Neural cell (in vitro differentiated cells): ENCODE results near the gene MLLT1. TPM values are rescaled to one million over a fixed set of nuclear protein-coding genes. Genes with fewer than 3 reads are reported as not detected.

Experiments used
- H2AFZ ChIP-seq: fragments of 200-600, 300-800 bp; sonication (generic), shearing (Covaris generic); 2 replicates; pipeline ENCODE4 v1.6.0; 2014; ENCODE audit warnings: low read depth, mild to moderate bottlenecking, antibody characterized with exemption, low read length, moderate library complexity
- H3F3A ChIP-seq: fragments of 200-600 bp; shearing (Covaris generic); 2 replicates; pipeline ENCODE4 v1.6.1; 2016; ENCODE audit warnings: mild to moderate bottlenecking, moderate library complexity, mixed read lengths, antibody characterized with exemption, low read length; ENCODE audit not compliant: insufficient read depth, poor library complexity, severe bottlenecking
- H3K27ac ChIP-seq: fragments of 200-600, 300-800 bp; sonication (generic), shearing (Covaris generic); 2 replicates; pipeline ENCODE4 v1.5.1; 2014; ENCODE audit warnings: mild to moderate bottlenecking, low read length, moderate library complexity
- H3K27me3 ChIP-seq: fragments of 300-800, 200-600 bp; sonication (generic), shearing (Covaris generic); 2 replicates; pipeline ENCODE4 v1.6.0; 2014; ENCODE audit warnings: mild to moderate bottlenecking, low read depth, low read length, moderate library complexity; ENCODE audit not compliant: insufficient read depth
- H3K36me3 ChIP-seq: fragments of 300-800, 200-600 bp; sonication (generic), shearing (Covaris generic); 2 replicates; pipeline ENCODE4 v1.5.1; 2014; ENCODE audit warnings: mild to moderate bottlenecking, antibody characterized with exemption, low read length, moderate library complexity; ENCODE audit not compliant: insufficient read depth
- H3K4me2 ChIP-seq: fragments of 300-800, 200-600 bp; sonication (generic), shearing (Covaris generic); 2 replicates; pipeline ENCODE4 v1.6.0; 2014; ENCODE audit warnings: mild to moderate bottlenecking, low read length
- H3K4me3 ChIP-seq: fragments of 300-800, 200-600 bp; sonication (generic), shearing (Covaris generic); 2 replicates; pipeline ENCODE4 v1.5.1; 2014; ENCODE audit warnings: mild to moderate bottlenecking, low read length, moderate library complexity
- H3K79me2 ChIP-seq: fragments of 200-600 bp; shearing (Covaris generic); replicated peaks from 2 replicates; pipeline ENCODE4 v1.6.0; 2014; ENCODE audit warnings: mild to moderate bottlenecking, low read length, moderate library complexity; ENCODE audit not compliant: insufficient read depth
- H3K9ac ChIP-seq: fragments of 300-800, 200-600 bp; sonication (generic), shearing (Covaris generic); 2 replicates; pipeline ENCODE4 v1.6.1; 2016; ENCODE audit warnings: mild to moderate bottlenecking, low read length, mixed read lengths
- H3K9me2 ChIP-seq: fragments of 200-600 bp; shearing (Covaris generic); 2 replicates; pipeline ENCODE4 v1.6.1; 2016; ENCODE audit warnings: mild to moderate bottlenecking, low read length, mixed read lengths; ENCODE audit not compliant: insufficient read depth
- H3K9me3 ChIP-seq: fragments of 200-600, 300-800 bp; sonication (generic), shearing (Covaris generic); 2 replicates; pipeline ENCODE4 v1.6.1; 2016; ENCODE audit warnings: mild to moderate bottlenecking, mixed run types, low read length, moderate library complexity, mixed read lengths
- H4K20me1 ChIP-seq: fragments of 200-600 bp; shearing (Covaris generic); 2 replicates; pipeline ENCODE4 v1.6.1; 2016; ENCODE audit warnings: mild to moderate bottlenecking, mixed run types; ENCODE audit not compliant: insufficient read depth
- EP300 ChIP-seq: fragments of 450-650 bp; conservative IDR thresholded peaks from 2 replicates; pipeline ENCODE4 v1.6.1; 2014; ENCODE audit warnings: antibody characterized with exemption, mild to moderate bottlenecking, moderate library complexity; ENCODE audit not compliant: poor library complexity, severe bottlenecking
- EZH2 ChIP-seq: fragments of 200-600, 300-800 bp; shearing (Covaris generic), sonication (generic); IDR thresholded peaks from 2 replicates; pipeline ENCODE4 v1.6.1; 2014; ENCODE audit warnings: antibody characterized with exemption, low read length, borderline replicate concordance, mild to moderate bottlenecking; ENCODE audit not compliant: insufficient read depth, poor library complexity, severe bottlenecking
- MXI1 ChIP-seq: fragments of 450-650 bp; conservative IDR thresholded peaks from 2 replicates; pipeline ENCODE4 v1.6.1; 2014; ENCODE audit warnings: antibody characterized with exemption, mild to moderate bottlenecking; ENCODE audit not compliant: poor library complexity, severe bottlenecking
- POLR2AphosphoS5 ChIP-seq: IDR thresholded peaks from 2 replicates; pipeline ENCODE4 v1.6.1; 2012
- RAD21 ChIP-seq: fragments of 450-650 bp; conservative IDR thresholded peaks from 2 replicates; pipeline ENCODE4 v1.6.1; 2014; ENCODE audit warnings: antibody characterized with exemption, mild to moderate bottlenecking, moderate library complexity
- REST ChIP-seq: IDR thresholded peaks from 2 replicates; pipeline ENCODE4 v1.6.1; 2012; ENCODE audit warnings: borderline replicate concordance
- SMC3 ChIP-seq: fragments of 450-650 bp; conservative IDR thresholded peaks from 2 replicates; pipeline ENCODE4 v1.6.1; 2014; ENCODE audit warnings: antibody characterized with exemption, mild to moderate bottlenecking, moderate library complexity; ENCODE audit not compliant: poor library complexity
- TAF1 ChIP-seq: IDR thresholded peaks from 2 replicates; pipeline ENCODE4 v1.6.1; 2012; ENCODE audit warnings: low read depth
- polyA plus RNA-seq: library from polyadenylated mRNA; depleted of rRNA; stranded (reverse); fragments of >200 nt; gene quantifications from 2 replicates; pipeline ENCODE4 v1.2.3, GENCODE V29; 2014
- TF ChIP-seq, protein P1 (sequence below): fragments of 450-650 bp; IDR thresholded peaks from 2 replicates; pipeline ENCODE4 v1.5.1; 2014; ENCODE audit warnings: antibody characterized with exemption, mild to moderate bottlenecking, moderate library complexity; ENCODE audit not compliant: poor library complexity, severe bottlenecking

Gene MLLT1
- polyA plus RNA-seq, 1 donor from 2014 or later = 34.0 TPM

DNA sequence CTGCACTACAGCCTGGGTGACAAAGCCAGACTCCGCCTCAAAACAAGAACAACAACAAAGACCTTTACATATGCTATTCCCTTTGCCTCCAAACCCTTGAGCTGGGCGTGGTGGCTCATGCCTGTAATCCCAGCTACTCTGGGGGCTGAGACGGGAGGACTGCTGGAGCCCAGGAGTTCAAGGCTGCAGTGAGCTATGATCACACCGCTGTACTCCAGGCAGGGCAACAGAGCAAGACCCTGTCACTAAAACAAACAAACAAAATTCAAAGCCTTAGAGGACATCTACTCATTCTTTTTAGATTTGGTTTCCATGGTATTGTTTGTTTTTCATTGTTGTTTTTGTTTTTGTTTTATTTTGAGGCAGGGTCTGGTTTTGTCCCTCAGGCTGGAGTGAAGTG lies 45.8 kb upstream of the MLLT1 start:
- Histone ChIP-seq H3K9me3 (no peaks in the 10 kb centered on the region), H3F3A (no peaks in the 10 kb centered on the region), H3K36me3 (no peaks in the 10 kb centered on the region), H3K9ac (no peak overlapping the region), H3K4me2 (no peak overlapping the region), H3K9me2 (no peaks in the 10 kb centered on the region), H3K27ac (no peak overlapping the region), H2AFZ (no peak overlapping the region), H3K4me3 (no peak overlapping the region), H3K79me2 (no peaks in the 10 kb centered on the region), H4K20me1 (no peaks in the 10 kb centered on the region), H3K27me3 (no peaks in the 10 kb centered on the region)
- TF ChIP-seq MXI1 = no peak
- TF ChIP-seq POLR2AphosphoS5 = no peak
- TF ChIP-seq EP300 = no peak
- no peak for TF ChIP-seq SMC3
- no peak for TF ChIP-seq REST

DNA sequence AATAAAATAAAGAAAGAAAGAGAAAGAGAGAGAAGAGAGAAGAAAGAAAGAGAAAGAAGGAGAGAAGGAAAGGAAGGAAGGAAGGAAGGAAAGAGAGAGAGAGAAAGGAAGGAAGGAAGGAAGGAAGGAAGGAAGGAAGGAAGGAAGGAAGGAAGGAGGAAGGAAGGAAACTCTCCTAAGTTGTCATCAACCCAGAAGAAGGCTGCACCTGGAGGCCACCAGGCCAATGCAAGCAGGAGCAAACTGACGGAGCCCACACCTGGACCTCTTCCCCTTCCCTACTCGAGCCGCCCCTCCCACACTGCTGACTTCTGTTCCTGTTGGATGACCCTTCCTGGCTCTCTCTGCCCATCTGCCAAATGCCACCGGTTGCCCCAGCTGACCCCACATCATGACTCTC lies 45.0 kb upstream of the MLLT1 start:
- Histone ChIP-seq H3K36me3 (no peaks in the 10 kb centered on the region), H3K27ac (no peak overlapping the region), H4K20me1 (no peaks in the 10 kb centered on the region), H3K9me3 (no peaks in the 10 kb centered on the region), H3F3A (no peaks in the 10 kb centered on the region), H3K4me2 (no peak overlapping the region), H3K9me2 (no peaks in the 10 kb centered on the region), H3K9ac (no peak overlapping the region), H2AFZ (no peak overlapping the region), H3K4me3 (no peak overlapping the region), H3K27me3 (no peaks in the 10 kb centered on the region), H3K79me2 (no peaks in the 10 kb centered on the region)
- TF ChIP-seq TAF1 (no peak), MXI1 (no peak), SMC3 (no peak)

GRCh38 chr19:6322284-6322683 lies 42.5 kb upstream of the MLLT1 start:
- Histone ChIP-seq H3K27me3 (no peaks in the 10 kb centered on the region), H3K4me3 (no peak overlapping the region), H3K9ac (no peak overlapping the region), H3K27ac (no peak overlapping the region), H3K9me3 (no peaks in the 10 kb centered on the region), H3K4me2 (no peak overlapping the region), H4K20me1 (no peaks in the 10 kb centered on the region), H3F3A (no peaks in the 10 kb centered on the region), H2AFZ (no peak overlapping the region), H3K79me2 (no peaks in the 10 kb centered on the region), H3K9me2 (no peaks in the 10 kb centered on the region), H3K36me3 (no peaks in the 10 kb centered on the region)
- no peak for TF ChIP-seq REST
- no peak for TF ChIP-seq EP300
- TF ChIP-seq MXI1 = no peak
- TF ChIP-seq RAD21 = no peak
- TF ChIP-seq, protein P1, sequence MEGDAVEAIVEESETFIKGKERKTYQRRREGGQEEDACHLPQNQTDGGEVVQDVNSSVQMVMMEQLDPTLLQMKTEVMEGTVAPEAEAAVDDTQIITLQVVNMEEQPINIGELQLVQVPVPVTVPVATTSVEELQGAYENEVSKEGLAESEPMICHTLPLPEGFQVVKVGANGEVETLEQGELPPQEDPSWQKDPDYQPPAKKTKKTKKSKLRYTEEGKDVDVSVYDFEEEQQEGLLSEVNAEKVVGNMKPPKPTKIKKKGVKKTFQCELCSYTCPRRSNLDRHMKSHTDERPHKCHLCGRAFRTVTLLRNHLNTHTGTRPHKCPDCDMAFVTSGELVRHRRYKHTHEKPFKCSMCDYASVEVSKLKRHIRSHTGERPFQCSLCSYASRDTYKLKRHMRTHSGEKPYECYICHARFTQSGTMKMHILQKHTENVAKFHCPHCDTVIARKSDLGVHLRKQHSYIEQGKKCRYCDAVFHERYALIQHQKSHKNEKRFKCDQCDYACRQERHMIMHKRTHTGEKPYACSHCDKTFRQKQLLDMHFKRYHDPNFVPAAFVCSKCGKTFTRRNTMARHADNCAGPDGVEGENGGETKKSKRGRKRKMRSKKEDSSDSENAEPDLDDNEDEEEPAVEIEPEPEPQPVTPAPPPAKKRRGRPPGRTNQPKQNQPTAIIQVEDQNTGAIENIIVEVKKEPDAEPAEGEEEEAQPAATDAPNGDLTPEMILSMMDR = no peak
- no peak for TF ChIP-seq SMC3
- TF ChIP-seq TAF1 = no peak
- no peak for TF ChIP-seq EZH2
- no peak for TF ChIP-seq POLR2AphosphoS5
